ENCODE measurements around the gene DOCK1. TPM values are rescaled to one million over a fixed set of nuclear protein-coding genes. Genes with fewer than 3 reads are reported as not detected.

Gene DOCK1
- total RNA-seq, 2 donors from 2014 or later = 46.4 to 49.0 TPM

- Histone ChIP-seq H3K4me1 (no peaks in the 10 kb centered on the region), H3K36me3 (no peaks in the 10 kb centered on the region), H3K4me3 (no peak overlapping the region), H3K27ac (no peak overlapping the region), H3K9ac (ENCODE audit: low read depth in 2 of 2, low read length in 2 of 2) (no peak overlapping the region), H3K9me3 (no peaks in the 10 kb centered on the region), H3K27me3 (no peaks in the 10 kb centered on the region)
- DNase-seq = no peak
- intact Hi-C loops (cut with DNase I) = no loop called here
- TF ChIP-seq CTCF (IDR thresholded peaks at IDR 0.05) = no peak
Measured at GRCh38 chr10:126917375-126917774, 12.1 kb downstream of the DOCK1 start.

GRCh38 chr10:126917975-126918908, 13.0 kb downstream of the DOCK1 start:
- intact Hi-C loops (cut with DNase I) = no loop called here
- Histone ChIP-seq H3K4me1 (no peaks in the 10 kb centered on the region), H3K4me3 (no peak overlapping the region), H3K36me3 (no peaks in the 10 kb centered on the region), H3K27ac (no peak overlapping the region), H3K9me3 (no peaks in the 10 kb centered on the region), H3K9ac (ENCODE audit: low read depth in 2 of 2, low read length in 2 of 2) (no peak overlapping the region), H3K27me3 (no peaks in the 10 kb centered on the region)
- no peak for TF ChIP-seq CTCF (IDR thresholded peaks at IDR 0.05)
- DNase-seq = no peak

- intact Hi-C loops (cut with DNase I) = no loop called here
- DNase-seq = no peak
- no peaks in the 10 kb centered on the region for H3K4me1 ChIP-seq
- H3K4me3 ChIP-seq = no peak overlapping the region
- H3K27ac ChIP-seq = no peak overlapping the region
- no peaks in the 10 kb centered on the region for H3K9me3 ChIP-seq
- H3K36me3 ChIP-seq = no peaks in the 10 kb centered on the region
- H3K27me3 ChIP-seq = no peaks in the 10 kb centered on the region
- TF ChIP-seq CTCF (IDR thresholded peaks at IDR 0.05) = no peak
- H3K9ac ChIP-seq (ENCODE audit: low read depth in 2 of 2, low read length in 2 of 2) = no peak overlapping the region
Measured at GRCh38 chr10:126919426-126919825, 14.2 kb downstream of the DOCK1 start.

- Histone ChIP-seq H3K4me1 (no peaks in the 10 kb centered on the region), H3K4me3 (no peak overlapping the region), H3K27ac (no peak overlapping the region), H3K36me3 (no peaks in the 10 kb centered on the region), H3K27me3 (no peaks in the 10 kb centered on the region), H3K9ac (ENCODE audit: low read depth in 2 of 2, low read length in 2 of 2) (no peak overlapping the region), H3K9me3 (no peaks in the 10 kb centered on the region)
- intact Hi-C loops (cut with DNase I) = no loop called here
- no peak for TF ChIP-seq CTCF (IDR thresholded peaks at IDR 0.05)
- DNase-seq = no peak
Measured at GRCh38 chr10:126921162-126921561, 15.9 kb downstream of the DOCK1 start.

- intact Hi-C loops (cut with DNase I) = no loop called here
- Histone ChIP-seq H3K4me3 (no peak overlapping the region), H3K4me1 (no peaks in the 10 kb centered on the region), H3K27me3 (no peaks in the 10 kb centered on the region), H3K9ac (ENCODE audit: low read depth in 2 of 2, low read length in 2 of 2) (no peak overlapping the region), H3K36me3 (no peaks in the 10 kb centered on the region), H3K9me3 (no peaks in the 10 kb centered on the region), H3K27ac (no peak overlapping the region)
- TF ChIP-seq CTCF (IDR thresholded peaks at IDR 0.05) = no peak
- DNase-seq = no peak
Measured at GRCh38 chr10:126921974-126922525, 16.8 kb downstream of the DOCK1 start.

Measured in colonic mucosa (tissue), 4 donors.